GM12875 (cell line): Measurements from ENCODE around the gene TMEM140.
A peak's percentile ranks its signal among the peaks of the same experiment; 100 is the strongest.

Experiments
- H3K4me3 ChIP-seq: one replicate; pipeline ENCODE4 v1.5.1; 2011; ENCODE audit warnings: low read depth, low read length, control low read depth
- CTCF ChIP-seq: IDR thresholded peaks from 2 replicates; pipeline ENCODE4 v1.5.1; 2011; ENCODE audit warnings: low read depth, mild to moderate bottlenecking, control low read depth, inconsistent platforms, low read length, moderate library complexity, borderline replicate concordance; ENCODE audit not compliant: insufficient read depth

The TMEM140 gene

GRCh38 chr7:135183478-135183877 is 35.6 kb downstream of the TMEM140 start:
- TF ChIP-seq CTCF = no peak
- H3K4me3 ChIP-seq = no peak overlapping the region

GRCh38 chr7:135184254-135184841 is 36.5 kb downstream of the TMEM140 start:
- TF ChIP-seq CTCF = no peak
- H3K4me3 ChIP-seq = no peak overlapping the region

GRCh38 chr7:135185471-135186260 is 37.8 kb downstream of the TMEM140 start:
- TF ChIP-seq CTCF = no peak
- no peak overlapping the region for H3K4me3 ChIP-seq

GRCh38 chr7:135186261-135186540 is 38.3 kb downstream of the TMEM140 start:
- no peak for TF ChIP-seq CTCF
- no peak overlapping the region for H3K4me3 ChIP-seq

GRCh38 chr7:135186841-135187253 is 39.0 kb downstream of the TMEM140 start:
- peak overlapping the region; percentile 33 for H3K4me3 ChIP-seq
- TF ChIP-seq CTCF = no peak

GRCh38 chr7:135188298-135188984 is 40.6 kb downstream of the TMEM140 start:
- no peak for TF ChIP-seq CTCF
- H3K4me3 ChIP-seq = peak overlapping the region; percentile 40
